ENCODE data around the gene IGF2BP1. TPM values are rescaled to one million over a fixed set of nuclear protein-coding genes. Genes with fewer than 3 reads are reported as not detected.
"Not testable (repeated sequence)": the region's sequence is repeated elsewhere in the genome, so short reads cannot be mapped to it uniquely, and the experiment has no call there.

IGF2BP1 gene
- total RNA-seq, 2 donors from 2014 or later = 0.32 to 0.50 TPM

DNA sequence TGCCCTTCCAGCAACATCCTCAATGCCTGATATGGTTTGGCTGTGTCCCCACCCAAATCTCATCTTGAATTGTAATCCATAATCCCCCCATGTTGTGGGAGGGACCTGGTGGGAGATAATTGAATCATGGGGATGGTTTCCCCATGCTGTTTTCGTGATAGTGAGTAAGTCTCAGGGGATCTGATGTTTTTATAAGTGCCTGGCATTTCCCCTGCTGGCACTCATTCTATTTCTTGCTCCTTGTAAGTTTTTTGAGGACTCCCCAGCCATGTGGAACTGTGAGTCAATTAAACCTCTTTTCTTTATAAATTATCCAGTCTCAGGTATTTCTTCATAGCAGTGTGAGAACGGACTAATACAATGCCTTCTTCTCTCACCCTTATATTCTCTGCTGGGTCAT, 87.9 kb downstream of the IGF2BP1 start:
- ATAC-seq (replicated peaks in 1 of 2); DNase-seq; H3K27ac Mint-ChIP-seq; H3K9me3 Mint-ChIP-seq; H3K36me3 Mint-ChIP-seq (ENCODE audit: insufficient read depth in 2 of 2); H3K4me1 Mint-ChIP-seq (ENCODE audit: low read depth); H3K4me3 Mint-ChIP-seq: not testable (repeated sequence)
- H3K27me3 Mint-ChIP-seq (ENCODE audit: low read depth) = peaks cover 28% of the 10 kb centered on the region

DNA sequence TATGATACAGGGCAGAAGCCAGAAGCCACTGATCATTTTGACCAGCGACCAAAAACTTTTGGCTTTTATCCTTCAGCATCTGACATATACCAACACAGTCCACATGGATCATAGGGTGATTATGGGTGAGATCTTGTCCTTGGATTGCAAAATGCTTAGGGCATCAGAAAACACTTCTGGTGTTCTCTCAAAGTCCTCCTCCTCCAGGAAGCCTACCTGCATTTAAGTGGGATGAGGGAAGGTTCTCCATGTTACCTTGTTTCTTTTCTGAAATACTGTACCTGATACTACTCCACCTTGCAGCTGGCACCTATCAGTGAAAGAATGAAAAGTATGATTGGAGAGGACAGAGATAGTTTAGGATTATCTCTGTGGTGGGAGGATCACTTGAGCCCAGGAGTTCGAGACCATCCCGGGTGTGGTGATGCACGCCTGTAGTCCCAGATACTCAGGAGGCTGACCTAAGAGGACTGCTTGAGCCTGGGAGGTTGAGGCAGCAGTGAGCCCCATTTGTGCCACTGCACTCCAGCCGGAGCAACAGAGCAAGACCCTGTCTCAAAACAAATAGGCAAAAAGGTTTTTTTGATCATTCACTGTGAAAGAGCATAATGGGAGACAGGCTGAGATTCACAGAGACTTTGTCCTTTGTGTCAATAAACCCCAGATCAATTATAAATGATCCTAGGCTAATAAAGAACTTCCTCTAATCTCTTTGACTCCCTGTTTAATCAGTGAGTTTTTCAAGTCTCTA, 88.6 kb downstream of the IGF2BP1 start:
- no peak overlapping the region for H3K4me3 Mint-ChIP-seq

DNA sequence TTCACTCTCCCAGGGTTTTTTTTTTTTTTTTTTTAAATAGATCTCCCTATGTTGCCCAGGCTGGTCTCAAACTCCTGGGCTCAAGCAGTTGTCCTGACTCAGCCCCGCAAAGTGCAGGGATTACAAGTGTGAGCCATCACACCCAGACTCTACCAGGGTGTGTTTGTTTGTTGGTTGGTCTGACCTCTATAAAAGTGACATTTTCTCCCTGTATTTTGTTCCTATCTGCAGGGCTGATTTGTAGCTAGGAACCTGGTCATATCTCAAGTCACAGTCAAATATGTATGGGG, 89.1 kb downstream of the IGF2BP1 start:
- Mint-ChIP-seq H3K4me1 (ENCODE audit: low read depth) (no peaks in the 10 kb centered on the region), H3K27ac (no peak overlapping the region), H3K27me3 (ENCODE audit: low read depth) (peaks cover 24% of the 10 kb centered on the region), H3K9me3 (no peaks in the 10 kb centered on the region), H3K4me3 (no peak overlapping the region), H3K36me3 (ENCODE audit: insufficient read depth in 2 of 2) (no peaks in the 10 kb centered on the region)
- ATAC-seq (replicated peaks in 1 of 2) = no peak
- DNase-seq = no peak

More for the DNA sequence above, 88.6 kb downstream of the IGF2BP1 start:
- H3K4me1 Mint-ChIP-seq (ENCODE audit: low read depth) = no peaks in the 10 kb centered on the region
- no peaks in the 10 kb centered on the region for H3K36me3 Mint-ChIP-seq (ENCODE audit: insufficient read depth in 2 of 2)
- DNase-seq (no peak), ATAC-seq (replicated peaks in 1 of 2) (no peak)
- peaks cover 28% of the 10 kb centered on the region for H3K27me3 Mint-ChIP-seq (ENCODE audit: low read depth)
- no peak overlapping the region for H3K27ac Mint-ChIP-seq
- H3K9me3 Mint-ChIP-seq = no peaks in the 10 kb centered on the region

DNA sequence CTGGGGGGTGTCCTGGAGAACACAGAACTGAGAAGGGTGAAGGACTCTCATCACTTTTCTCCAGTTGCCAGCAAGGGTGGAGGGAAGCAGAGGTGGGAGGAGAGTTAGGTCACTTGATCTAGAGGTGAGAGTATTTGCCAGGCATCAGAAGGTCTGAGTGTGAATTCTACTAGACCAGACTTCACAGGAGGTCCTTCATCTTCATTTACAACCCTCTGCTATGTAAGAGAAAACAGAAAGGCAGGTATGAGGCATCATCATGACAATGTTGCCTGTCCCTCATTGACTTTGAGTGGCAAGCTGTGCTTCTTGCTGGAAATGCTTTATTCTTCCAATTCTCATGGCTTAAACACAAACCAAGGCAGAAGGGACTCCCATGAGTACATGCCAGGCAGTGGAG, 89.5 kb downstream of the IGF2BP1 start:
- DNase-seq (no peak), ATAC-seq (replicated peaks in 1 of 2) (no peak)
- no peaks in the 10 kb centered on the region for H3K9me3 Mint-ChIP-seq
- no peaks in the 10 kb centered on the region for H3K4me1 Mint-ChIP-seq (ENCODE audit: low read depth)
- no peak overlapping the region for H3K4me3 Mint-ChIP-seq
- no peaks in the 10 kb centered on the region for H3K36me3 Mint-ChIP-seq (ENCODE audit: insufficient read depth in 2 of 2)
- peaks cover 22% of the 10 kb centered on the region for H3K27me3 Mint-ChIP-seq (ENCODE audit: low read depth)
- H3K27ac Mint-ChIP-seq = no peak overlapping the region

GRCh38 chr17:49089094-49089493, 91.9 kb downstream of the IGF2BP1 start:
- Mint-ChIP-seq H3K4me1 (ENCODE audit: low read depth) (no peaks in the 10 kb centered on the region), H3K4me3 (no peak overlapping the region), H3K27me3 (ENCODE audit: low read depth) (peaks cover 22% of the 10 kb centered on the region), H3K36me3 (ENCODE audit: insufficient read depth in 2 of 2) (no peaks in the 10 kb centered on the region), H3K9me3 (no peaks in the 10 kb centered on the region), H3K27ac (no peak overlapping the region)
- DNase-seq (no peak), ATAC-seq (replicated peaks in 1 of 2) (no peak)

DNA sequence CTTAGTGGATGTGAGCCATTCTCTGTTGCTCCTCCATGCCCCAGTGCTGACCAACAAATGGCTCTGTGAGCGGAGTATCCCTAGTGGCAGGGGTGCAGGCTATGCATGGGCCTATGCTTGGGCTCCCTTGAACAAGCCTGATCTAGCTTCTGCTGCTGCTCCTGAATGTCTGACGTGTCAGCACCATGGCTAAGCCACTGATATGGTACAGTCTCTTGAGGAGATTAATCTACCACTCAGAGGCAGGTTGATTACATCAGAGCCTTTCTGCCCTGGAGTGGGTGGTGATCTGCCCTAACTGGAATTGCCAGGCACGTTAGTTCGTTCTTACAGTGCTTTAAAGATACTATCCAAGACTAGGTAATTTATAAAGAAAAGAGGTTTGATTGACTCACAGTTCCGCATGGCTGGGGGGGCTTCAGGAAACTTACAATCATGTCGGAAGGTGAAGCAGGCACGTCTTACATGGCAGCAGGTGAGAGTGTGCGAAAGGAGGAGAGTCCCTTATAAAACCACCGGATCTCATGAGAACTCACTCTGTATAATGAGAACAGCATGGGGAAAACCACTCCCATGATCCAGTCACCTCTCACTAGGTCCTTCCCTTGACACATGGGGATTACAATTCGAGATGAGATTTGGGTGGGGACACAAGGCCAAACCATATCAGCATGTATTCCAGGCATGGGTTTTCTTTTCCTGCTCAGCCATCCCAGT, 93.9 kb downstream of the IGF2BP1 start:
- H3K4me3 Mint-ChIP-seq = no peak overlapping the region
- peaks cover 10% of the 10 kb centered on the region for H3K27me3 Mint-ChIP-seq (ENCODE audit: low read depth)
- H3K4me1 Mint-ChIP-seq (ENCODE audit: low read depth) = no peaks in the 10 kb centered on the region
- no peaks in the 10 kb centered on the region for H3K9me3 Mint-ChIP-seq
- ATAC-seq (replicated peaks in 1 of 2) (no peak), DNase-seq (no peak)
- no peaks in the 10 kb centered on the region for H3K36me3 Mint-ChIP-seq (ENCODE audit: insufficient read depth in 2 of 2)
- no peak overlapping the region for H3K27ac Mint-ChIP-seq

GRCh38 chr17:49093131-49093530, 95.9 kb downstream of the IGF2BP1 start:
- Mint-ChIP-seq H3K36me3 (ENCODE audit: insufficient read depth in 2 of 2) (no peaks in the 10 kb centered on the region), H3K4me1 (ENCODE audit: low read depth) (no peaks in the 10 kb centered on the region), H3K9me3 (no peaks in the 10 kb centered on the region), H3K4me3 (no peak overlapping the region), H3K27me3 (ENCODE audit: low read depth) (peaks cover 5% of the 10 kb centered on the region), H3K27ac (no peak overlapping the region)
- ATAC-seq (replicated peaks in 1 of 2) (no peak), DNase-seq (no peak)

GRCh38 chr17:49100601-49101000, 103.4 kb downstream of the IGF2BP1 start:
- no peaks in the 10 kb centered on the region for H3K36me3 Mint-ChIP-seq (ENCODE audit: insufficient read depth in 2 of 2)
- no peak overlapping the region for H3K27ac Mint-ChIP-seq
- DNase-seq = no peak
- no peaks in the 10 kb centered on the region for H3K9me3 Mint-ChIP-seq
- H3K27me3 Mint-ChIP-seq (ENCODE audit: low read depth) = peaks cover 9% of the 10 kb centered on the region
- ATAC-seq (replicated peaks in 1 of 2) = no peak
- no peak overlapping the region for H3K4me3 Mint-ChIP-seq
- H3K4me1 Mint-ChIP-seq (ENCODE audit: low read depth) = peaks cover 5% of the 10 kb centered on the region

GRCh38 chr17:49101054-49101534, 103.9 kb downstream of the IGF2BP1 start:
- H3K4me3 Mint-ChIP-seq = no peak overlapping the region

GRCh38 chr17:49103360-49103759, 106.2 kb downstream of the IGF2BP1 start:
- not testable (repeated sequence) for H3K27ac Mint-ChIP-seq; ATAC-seq (replicated peaks in 1 of 2); H3K9me3 Mint-ChIP-seq; H3K4me1 Mint-ChIP-seq (ENCODE audit: low read depth); H3K36me3 Mint-ChIP-seq (ENCODE audit: insufficient read depth in 2 of 2); H3K4me3 Mint-ChIP-seq; DNase-seq
- peaks cover 13% of the 10 kb centered on the region for H3K27me3 Mint-ChIP-seq (ENCODE audit: low read depth)

More at GRCh38 chr17:49101054-49101534, 103.9 kb downstream of the IGF2BP1 start:
- H3K27ac Mint-ChIP-seq = no peak overlapping the region
- peaks cover 9% of the 10 kb centered on the region for H3K27me3 Mint-ChIP-seq (ENCODE audit: low read depth)
- H3K36me3 Mint-ChIP-seq (ENCODE audit: insufficient read depth in 2 of 2) = no peaks in the 10 kb centered on the region
- H3K9me3 Mint-ChIP-seq = no peaks in the 10 kb centered on the region
- DNase-seq (no peak), ATAC-seq (replicated peaks in 1 of 2) (no peak)
- peaks cover 5% of the 10 kb centered on the region for H3K4me1 Mint-ChIP-seq (ENCODE audit: low read depth)

DNA sequence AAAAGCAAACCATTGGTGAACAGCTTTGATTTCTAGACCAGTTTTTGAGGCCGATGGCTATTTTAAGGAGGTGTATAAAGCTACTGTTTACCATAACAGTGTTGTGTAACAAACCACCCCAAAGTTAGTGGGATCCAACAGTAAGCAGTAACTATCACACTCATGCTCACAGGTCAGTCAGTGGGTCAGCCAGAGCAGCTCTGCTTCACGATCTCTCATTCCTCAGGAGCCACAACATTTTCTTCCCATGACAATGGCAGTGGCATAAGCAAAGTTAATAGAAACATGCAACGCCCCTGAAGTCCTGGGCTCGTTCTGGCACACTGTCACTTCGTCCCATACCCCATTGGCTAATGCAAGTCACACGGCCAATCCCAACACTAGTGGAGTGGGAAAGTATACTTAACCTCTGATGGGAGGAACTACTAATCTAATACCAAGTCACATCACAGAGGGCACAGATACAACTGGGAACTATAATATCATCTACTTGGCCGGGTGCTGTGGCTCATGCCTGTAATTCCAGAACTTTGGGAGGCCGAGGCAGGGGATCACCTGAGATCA, 107.4 kb downstream of the IGF2BP1 start:
- no peak for DNase-seq
- ATAC-seq (replicated peaks in 1 of 2) = no peak
- Mint-ChIP-seq H3K27ac (no peak overlapping the region), H3K27me3 (ENCODE audit: low read depth) (peaks cover 13% of the 10 kb centered on the region), H3K4me3 (no peak overlapping the region), H3K36me3 (ENCODE audit: insufficient read depth in 2 of 2) (no peaks in the 10 kb centered on the region), H3K9me3 (no peaks in the 10 kb centered on the region), H3K4me1 (ENCODE audit: low read depth) (peaks cover 5% of the 10 kb centered on the region)
